Karpas-422 (cell line): ENCODE measurements around the gene MCM5. TPM values are rescaled to one million over a fixed set of nuclear protein-coding genes. Genes with fewer than 3 reads are reported as not detected.

Source experiments
- total RNA-seq: library from RNA; depleted of rRNA; stranded (reverse); fragments of >200 nt; shearing (Covaris generic); gene quantifications from 2 replicates; pipeline ENCODE4 v1.2.3, GENCODE V29; 2014; ENCODE audit warnings: low replicate concordance; rRNA removed

Gene MCM5
- total RNA-seq, 1 experiment from 2014 or later = 83.7 TPM

Other genes with a start within 250 kb of the MCM5 start
- gene HMGXB4, start 142.6 kb upstream of the MCM5 start, total RNA-seq = 13.5 and 19.1 TPM in 2 replicates
- gene TOM1, start 100.2 kb upstream of the MCM5 start, total RNA-seq = 8.3 and 21.7 TPM in 2 replicates
- 1.3 and 1.8 TPM in 2 replicates for gene HMOX1, start 19.0 kb upstream of the MCM5 start, total RNA-seq
- gene RASD2, start 140.7 kb downstream of the MCM5 start, total RNA-seq = not detected in 2 replicates
- not detected in 2 replicates for gene MB, start 217.2 kb downstream of the MCM5 start, total RNA-seq
- 0.11 and 0.37 TPM in 2 replicates for gene APOL6, start 248.3 kb downstream of the MCM5 start, total RNA-seq